SK-N-SH (cell line): Measurements from ENCODE around the gene UQCRHL.

Experiments
- CTCF ChIP-seq: fragments of 200-600 bp; sonication (generic); IDR thresholded peaks from 2 replicates; pipeline ENCODE4 v1.6.1; 2017; ENCODE audit warnings: antibody characterized with exemption, mild to moderate bottlenecking, moderate library complexity
- ELF1 ChIP-seq: IDR thresholded peaks from 2 replicates; pipeline ENCODE4 v1.4.0; 2012
- EZH2phosphoT487 ChIP-seq: fragments of 200-600 bp; sonication (generic); IDR thresholded peaks from 2 replicates; pipeline ENCODE4 v1.6.1; 2017; ENCODE audit warnings: low read depth, mixed run types, mild to moderate bottlenecking, antibody characterized with exemption, moderate library complexity, borderline replicate concordance
- FOXJ3 ChIP-seq: sonication (generic); formaldehyde crosslinking; IDR thresholded peaks from 2 replicates; pipeline ENCODE4 v1.5.1; 2020; ENCODE audit warnings: mild to moderate bottlenecking, missing genetic modification reagents
- GATA2 ChIP-seq: sonication (generic); formaldehyde crosslinking; IDR thresholded peaks from 2 replicates; pipeline ENCODE4 v1.5.0; 2020; ENCODE audit warnings: mild to moderate bottlenecking, missing genetic modification reagents
- MAX ChIP-seq: IDR thresholded peaks from 2 replicates; pipeline ENCODE4 v1.4.0; 2012; ENCODE audit warnings: low read depth
- MXI1 ChIP-seq: IDR thresholded peaks from 2 replicates; pipeline ENCODE4 v1.6.1; 2012; ENCODE audit warnings: mild to moderate bottlenecking, low read depth, low read length, improper control_type of control experiment
- PBX3 ChIP-seq: IDR thresholded peaks from 2 replicates; pipeline ENCODE4; 2012
- SMC3 ChIP-seq: IDR thresholded peaks from 2 replicates; pipeline ENCODE4 v1.6.1; 2012; ENCODE audit warnings: low read depth, low read length, improper control_type of control experiment
- TAF1 ChIP-seq: IDR thresholded peaks from 2 replicates; pipeline ENCODE4 v1.6.1; 2012; ENCODE audit warnings: low read depth, mild to moderate bottlenecking, low read length, moderate library complexity, borderline replicate concordance
- TEAD4 ChIP-seq: IDR thresholded peaks from 2 replicates; pipeline ENCODE4 v1.4.0; 2012; ENCODE audit warnings: mild to moderate bottlenecking, borderline replicate concordance; ENCODE audit not compliant: insufficient read depth

GRCh38 chr1:15764890-15765289 lies 42.6 kb downstream of the UQCRHL start:
- TF ChIP-seq GATA2 (CRISPR knock-in tag) (no peak), EZH2phosphoT487 (no peak), MXI1 (no peak), ELF1 (no peak), TEAD4 (no peak), PBX3 (no peak), CTCF (no peak), SMC3 (no peak), FOXJ3 (CRISPR knock-in tag) (no peak), MAX (no peak), TAF1 (no peak)
